OCI-LY7 (cell line): ENCODE results near the gene EIF4G3. TPM values are rescaled to one million over a fixed set of nuclear protein-coding genes. Genes with fewer than 3 reads are reported as not detected.

Experiments used
- BruUV-seq: library from RNA; stranded (reverse); fragments of 400-500 nt; replicated peaks from 2 replicates; lab custom pipeline; 2021; lab: Mats Ljungman, UMichigan
- CTCF ChIA-PET: fragments of 300-600 bp; sonication (Branson Sonifier 250); formaldehyde crosslinking; loops from one replicate; lab custom pipeline; 2022; ENCODE audit warnings: antibody characterized with exemption; ENCODE audit not compliant: unreplicated experiment; lab: Charles Lee
- POLR2A ChIA-PET: fragments of 300-600 bp; sonication (Branson Sonifier 250); formaldehyde crosslinking; loops from one replicate; lab custom pipeline; 2022; ENCODE audit warnings: antibody characterized with exemption; lab: Charles Lee
- DNase-seq: peaks from one replicate; pipeline ENCODE4 v3.0.0-alpha.2; 2015; ENCODE audit warnings: low spot score
- H2AFZ ChIP-seq: fragments of 200-600 bp; sonication (generic), shearing (Covaris generic); 2 replicates; pipeline ENCODE4 v1.6.1; 2014; ENCODE audit warnings: mild to moderate bottlenecking, antibody characterized with exemption, low read length, moderate library complexity
- H3K27ac ChIP-seq: fragments of 200-600 bp; sonication (generic); 2 replicates; pipeline ENCODE4 v1.5.1; 2014; ENCODE audit warnings: mixed run types, low read depth, mild to moderate bottlenecking, moderate library complexity, low read length, inconsistent platforms; ENCODE audit not compliant: poor library complexity, severe bottlenecking
- H3K36me3 ChIP-seq: fragments of 200-600 bp; sonication (generic); 2 replicates; pipeline ENCODE4 v1.6.1; 2014; ENCODE audit warnings: mild to moderate bottlenecking, antibody characterized with exemption, low read length, moderate library complexity, mixed read lengths; ENCODE audit not compliant: insufficient read depth
- H3K4me1 ChIP-seq: fragments of 200-600 bp; sonication (generic); 2 replicates; pipeline ENCODE4 v1.5.1; 2014; ENCODE audit warnings: mild to moderate bottlenecking, low read length; ENCODE audit not compliant: insufficient read depth, poor library complexity, severe bottlenecking
- H3K4me2 ChIP-seq: fragments of 200-600 bp; sonication (generic); 2 replicates; pipeline ENCODE4 v1.6.1; 2014; ENCODE audit warnings: mild to moderate bottlenecking, low read length
- H3K4me3 ChIP-seq: fragments of 200-600 bp; sonication (generic); 2 replicates; pipeline ENCODE4 v1.5.1; 2014; ENCODE audit warnings: mild to moderate bottlenecking, low read depth, low read length; ENCODE audit not compliant: poor library complexity, severe bottlenecking
- H3K79me2 ChIP-seq: fragments of 200-600 bp; sonication (generic); 2 replicates; pipeline ENCODE4 v1.6.1; 2016; ENCODE audit warnings: low read depth, mild to moderate bottlenecking, low read length, moderate library complexity, mixed read lengths; ENCODE audit not compliant: insufficient read depth
- H3K9me2 ChIP-seq: fragments of 200-600 bp; sonication (generic); 2 replicates; pipeline ENCODE4 v1.6.1; 2016; ENCODE audit warnings: mild to moderate bottlenecking, low read length, mixed read lengths; ENCODE audit not compliant: insufficient read depth
- H3K9me3 ChIP-seq: fragments of 200-600 bp; sonication (generic); 2 replicates; pipeline ENCODE4 v1.6.1; 2014; ENCODE audit warnings: mild to moderate bottlenecking, mixed run types, low read length, mixed read lengths
- H4K20me1 ChIP-seq: fragments of 200-600 bp; sonication (generic); 2 replicates; pipeline ENCODE4 v1.6.1; 2014; ENCODE audit warnings: mild to moderate bottlenecking, antibody characterized with exemption, low read length, moderate library complexity, mixed read lengths; ENCODE audit not compliant: insufficient read depth
- CTCF ChIP-seq: fragments of 200-600 bp; sonication (generic); conservative IDR thresholded peaks from 2 replicates; pipeline ENCODE4 v1.5.1; 2014; ENCODE audit warnings: mild to moderate bottlenecking, antibody characterized with exemption, low read length, moderate library complexity, mixed read lengths
- EZH2phosphoT487 ChIP-seq: fragments of 200-600 bp; sonication (generic); IDR thresholded peaks from 2 replicates; pipeline ENCODE4 v1.6.1; 2018; ENCODE audit warnings: low read depth, borderline replicate concordance, mild to moderate bottlenecking, mixed run types, antibody characterized with exemption, low read length, moderate library complexity, mixed read lengths
- intact Hi-C: fragments of 100-400 bp; cut with micrococcal nuclease; formaldehyde crosslinking; loops from one replicate; pipeline ENCODE4 v1.10.0; 2022; ENCODE audit not compliant: unreplicated experiment
- total RNA-seq, 2 experiments: library from RNA; depleted of rRNA in 1 of 2; stranded (reverse); fragments of >200 nt in 1 of 2; shearing (Covaris generic) in 1 of 2; gene quantifications; 2 replicates each; pipeline ENCODE4 v1.2.3, GENCODE V29; 2014 to 2022

EIF4G3 gene
- total RNA-seq, 2 experiments from 2014 or later: 28.5 to 62.1 TPM

GRCh38 chr1:21005466-21006239 is 171.0 kb downstream of the EIF4G3 start:
- intact Hi-C loops: no loop called here
- CTCF ChIA-PET: no interaction called here
- no peaks in the 10 kb centered on the region for H3K36me3 ChIP-seq

DNA sequence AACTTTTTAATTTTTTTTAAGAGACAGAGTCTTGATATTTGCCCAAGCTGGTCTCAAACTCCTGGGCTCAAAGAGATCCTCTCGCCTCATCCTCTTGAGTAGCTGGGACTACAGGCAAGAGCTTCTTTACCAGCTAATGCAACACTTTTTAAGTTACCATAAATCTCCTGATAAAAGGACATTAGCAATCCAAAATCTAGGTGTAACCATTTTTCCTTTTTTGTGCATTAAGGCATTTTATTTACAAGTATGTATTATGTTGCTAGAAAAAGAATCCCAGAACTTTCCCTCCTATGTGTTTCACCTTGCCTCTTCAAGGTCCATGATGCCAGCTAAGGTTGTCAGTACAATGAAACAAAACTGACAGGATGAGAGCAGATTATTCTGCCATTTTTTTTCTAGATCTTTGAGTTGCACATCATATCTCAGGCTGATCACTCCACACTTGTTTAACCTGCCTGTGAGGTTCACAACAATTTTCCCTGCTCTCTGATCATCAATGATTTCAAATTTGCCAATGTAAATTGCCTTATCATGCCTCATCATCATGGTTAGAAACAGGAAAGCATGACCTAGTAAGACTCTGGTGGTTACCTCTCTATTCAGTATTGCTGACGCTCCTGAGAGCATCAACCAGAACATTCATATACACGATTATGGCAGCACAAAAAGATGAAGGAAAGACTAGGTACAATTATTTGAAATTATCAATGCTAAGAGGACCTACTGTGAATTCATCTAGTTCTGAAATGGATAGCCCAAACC is 173.2 kb downstream of the EIF4G3 start:
- CTCF ChIA-PET: no interaction called here
- H3K9me2 ChIP-seq: no peaks in the 10 kb centered on the region
- TF ChIP-seq CTCF (no peak), EZH2phosphoT487 (no peak)
- no peak overlapping the region for H2AFZ ChIP-seq
- no peak overlapping the region for H3K4me3 ChIP-seq
- no peaks in the 10 kb centered on the region for H3K9me3 ChIP-seq
- intact Hi-C loops: no loop called here
- no peaks in the 10 kb centered on the region for H3K79me2 ChIP-seq
- no peak overlapping the region for H3K4me2 ChIP-seq
- H3K4me1 ChIP-seq: peaks cover 1% of the 10 kb centered on the region
- peaks cover 3% of the 10 kb centered on the region; the same call in 1 of the 2 replicates for H3K36me3 ChIP-seq
- H3K27ac ChIP-seq: no peak overlapping the region
- BruUV-seq: no TSS peak
- no peak for DNase-seq
- POLR2A ChIA-PET: interaction anchor here (0.5 kb wide), 1 partner anchor 250 kb away, joined by 4 read pairs; no protein-coding TSS in a partner anchor
- no peaks in the 10 kb centered on the region for H4K20me1 ChIP-seq

More at GRCh38 chr1:21005466-21006239, 171.0 kb downstream of the EIF4G3 start:
- Histone ChIP-seq H3K9me2 (no peaks in the 10 kb centered on the region), H2AFZ (no peak overlapping the region), H3K27ac (no peak overlapping the region), H3K4me3 (no peak overlapping the region), H4K20me1 (no peaks in the 10 kb centered on the region), H3K4me1 (no peaks in the 10 kb centered on the region), H3K79me2 (no peaks in the 10 kb centered on the region), H3K4me2 (no peak overlapping the region), H3K9me3 (no peaks in the 10 kb centered on the region)
- POLR2A ChIA-PET: no interaction called here
- TF ChIP-seq EZH2phosphoT487 (no peak), CTCF (no peak)
- no peak for DNase-seq
- no TSS peak for BruUV-seq
